Inflammatory macrophage (primary cell): ENCODE measurements around the gene ZFHX2.
A peak's percentile ranks its signal among the peaks of the same experiment; 100 is the strongest.
"Not testable (repeated sequence)": the region's sequence is repeated elsewhere in the genome, so short reads cannot be mapped to it uniquely, and the experiment has no call there.

Experiments used
- DNase-seq, 2 donors: peaks; one replicate each; pipeline ENCODE4 v3.0.0-alpha.2; 2020 to 2022
- total RNA-seq, 18 experiments: gene quantifications; one replicate each; lab custom pipeline; 2026; ENCODE audit warnings: mixed read lengths in 6 of 18, inconsistent platforms in 2 of 18; lab: John Stamatoyannopoulos, UW

The ZFHX2 gene
- total RNA-seq, result 0.13 to 4.1 (median 0.61) reads per million in 18 experiments

- peak; percentile 35 to 59 for DNase-seq
Observed at GRCh38 chr14:23551266-23552028, at the start of gene ZFHX2. TSS of gene ZFHX2 (minus strand) at chr14:23551765. CDS start at chr14:23535325, 16,440 bp downstream.

- no peak for DNase-seq
Observed at GRCh38 chr14:23600806-23601205, 49.2 kb upstream of the ZFHX2 start.

- DNase-seq, result no peak
Observed at GRCh38 chr14:23600322-23600707, 48.8 kb upstream of the ZFHX2 start.

DNA sequence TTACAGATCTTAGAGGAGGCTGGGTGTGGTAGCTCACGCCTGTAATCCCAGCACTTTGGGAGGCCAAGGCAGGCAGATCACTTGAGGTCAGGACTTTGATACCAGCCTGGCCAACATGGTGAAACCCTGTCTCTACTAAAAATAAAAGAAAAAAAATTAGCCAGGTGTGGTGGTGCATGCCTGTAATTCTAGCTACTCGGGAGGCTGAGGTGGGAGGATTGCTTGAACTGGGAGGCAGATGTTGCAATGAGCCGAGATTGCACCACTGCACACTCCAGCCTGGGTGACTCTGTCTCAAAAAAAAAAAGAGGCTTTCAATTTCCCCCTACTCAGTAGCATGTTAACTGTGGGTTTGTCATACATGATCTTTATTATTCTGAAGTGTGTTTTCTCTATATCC is 42.6 kb upstream of the ZFHX2 start:
- not testable (repeated sequence) for DNase-seq

DNA sequence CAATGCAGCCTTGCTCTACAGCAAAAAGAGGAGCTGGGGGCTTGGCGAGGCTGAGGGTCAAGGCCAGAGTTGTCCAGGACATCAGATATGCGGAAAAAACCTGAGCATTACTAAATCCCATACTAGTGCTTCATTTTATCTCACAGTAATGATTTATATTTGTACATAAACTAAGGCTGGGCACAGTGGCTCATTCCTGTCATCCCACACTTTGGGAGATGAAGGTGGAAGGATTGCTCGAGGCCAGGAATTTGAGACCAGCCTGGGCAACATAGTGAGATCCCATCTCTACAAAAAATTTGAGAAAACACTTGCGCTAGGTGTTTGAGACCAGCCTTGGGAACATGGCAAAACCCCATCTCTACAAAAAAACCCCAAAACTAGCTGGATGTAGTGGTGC is 38.6 kb upstream of the ZFHX2 start:
- no peak for DNase-seq

- no peak for DNase-seq
Observed at GRCh38 chr14:23589606-23590005, 38.0 kb upstream of the ZFHX2 start.

DNA sequence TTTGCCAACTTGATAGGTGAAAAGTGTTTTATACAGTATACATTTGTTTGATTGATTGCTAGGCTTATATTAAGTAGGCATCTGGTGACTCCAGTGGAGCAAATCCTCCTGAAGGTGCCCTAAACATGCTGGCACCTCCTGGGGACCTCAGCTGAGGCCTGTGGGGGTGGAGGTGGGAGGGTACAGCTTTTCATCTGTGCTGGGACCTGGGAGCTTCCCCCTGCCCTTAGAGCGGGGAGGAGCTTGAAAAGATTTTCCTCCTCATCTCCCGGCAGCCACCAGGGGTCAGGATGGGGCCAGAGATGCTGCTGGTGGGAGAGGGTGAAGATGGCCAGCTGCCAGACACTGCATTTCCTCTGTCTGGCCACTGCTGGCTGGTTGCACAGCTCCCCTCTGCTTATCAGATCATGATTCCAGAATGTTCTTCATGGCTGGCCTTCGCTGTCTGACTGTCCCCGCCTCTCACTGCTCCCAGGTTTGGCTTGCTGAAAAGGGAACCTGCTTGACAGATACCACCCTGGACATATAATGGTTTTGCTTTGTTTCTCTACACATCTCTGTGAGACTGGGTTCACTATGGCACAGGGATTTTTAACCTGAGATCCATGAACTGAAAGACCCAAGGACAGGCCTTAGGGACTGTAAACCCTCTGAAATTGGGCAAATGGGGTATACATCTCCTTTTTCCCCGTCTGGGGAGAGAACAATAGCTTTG is 37.5 kb upstream of the ZFHX2 start:
- DNase-seq, result peak; percentile 86 to 87

- DNase-seq, result not testable (repeated sequence)
Observed at GRCh38 chr14:23584527-23585203, 33.1 kb upstream of the ZFHX2 start.

- not testable (repeated sequence) for DNase-seq
Observed at GRCh38 chr14:23583761-23584526, 32.4 kb upstream of the ZFHX2 start.

GRCh38 chr14:23582906-23583760 is 31.6 kb upstream of the ZFHX2 start:
- DNase-seq, result no peak

GRCh38 chr14:23580948-23581281 is 29.4 kb upstream of the ZFHX2 start:
- no peak for DNase-seq

DNA sequence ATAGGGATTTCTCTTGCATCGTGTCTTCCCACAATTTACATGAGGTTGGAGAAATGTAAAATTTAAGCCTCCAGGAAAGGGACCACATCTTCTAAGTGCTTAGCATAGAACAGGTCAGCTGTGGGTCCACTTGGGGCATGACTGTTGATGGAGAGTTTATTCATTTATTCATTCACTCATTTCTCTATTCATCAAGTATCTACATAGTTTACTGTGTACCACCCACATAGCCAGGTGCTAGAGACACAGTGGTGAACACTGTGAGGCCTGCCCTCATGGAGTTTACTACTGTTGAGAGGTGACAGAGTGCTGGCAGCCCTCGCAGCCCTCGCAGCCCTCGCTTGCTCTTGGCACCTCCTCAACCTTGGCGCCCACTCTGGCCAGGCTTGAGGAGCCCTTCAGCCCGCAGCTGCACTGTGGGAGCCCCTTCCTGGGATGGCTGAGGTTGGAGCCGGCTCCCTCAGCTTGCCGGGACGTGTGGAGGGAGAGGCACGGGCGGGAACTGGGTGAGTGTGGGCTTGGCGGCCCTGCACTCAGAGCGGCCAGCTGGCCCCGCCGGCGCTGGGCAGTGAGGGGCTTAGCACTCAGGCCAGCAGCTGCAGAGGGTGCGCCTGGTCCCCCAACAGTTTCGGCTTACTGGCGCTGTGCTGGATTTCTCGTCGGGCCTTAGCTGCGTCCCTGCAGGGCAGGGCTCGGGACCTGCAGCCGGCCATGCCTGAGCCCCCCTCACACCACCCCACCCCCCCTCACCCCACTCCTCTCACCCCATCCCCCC is 28.8 kb upstream of the ZFHX2 start:
- no peak for DNase-seq

GRCh38 chr14:23579739-23580138 is 28.2 kb upstream of the ZFHX2 start:
- DNase-seq, result no peak

DNA sequence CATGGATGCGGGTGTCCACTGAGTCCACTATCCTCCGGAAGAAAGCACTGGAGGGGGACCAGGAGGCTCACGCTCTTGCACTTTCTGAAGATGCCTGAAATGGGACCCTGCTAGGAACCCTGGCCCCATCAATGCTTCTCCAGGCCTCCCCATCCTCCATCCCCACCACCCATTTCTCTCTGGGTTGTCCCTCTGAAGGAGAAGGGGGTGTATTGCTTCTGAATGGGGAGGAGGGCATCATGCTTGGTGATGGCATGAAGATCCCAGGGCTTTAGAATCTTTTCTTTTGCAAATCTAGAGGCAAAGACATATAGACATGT is 27.7 kb upstream of the ZFHX2 start:
- no peak for DNase-seq

GRCh38 chr14:23578560-23579310 is 27.2 kb upstream of the ZFHX2 start, which contains the start of gene JPH4:
TSS of gene JPH4 (minus strand) at chr14:23578790. CDS start at chr14:23577453, 1,337 bp downstream.
- DNase-seq, result no peak

DNA sequence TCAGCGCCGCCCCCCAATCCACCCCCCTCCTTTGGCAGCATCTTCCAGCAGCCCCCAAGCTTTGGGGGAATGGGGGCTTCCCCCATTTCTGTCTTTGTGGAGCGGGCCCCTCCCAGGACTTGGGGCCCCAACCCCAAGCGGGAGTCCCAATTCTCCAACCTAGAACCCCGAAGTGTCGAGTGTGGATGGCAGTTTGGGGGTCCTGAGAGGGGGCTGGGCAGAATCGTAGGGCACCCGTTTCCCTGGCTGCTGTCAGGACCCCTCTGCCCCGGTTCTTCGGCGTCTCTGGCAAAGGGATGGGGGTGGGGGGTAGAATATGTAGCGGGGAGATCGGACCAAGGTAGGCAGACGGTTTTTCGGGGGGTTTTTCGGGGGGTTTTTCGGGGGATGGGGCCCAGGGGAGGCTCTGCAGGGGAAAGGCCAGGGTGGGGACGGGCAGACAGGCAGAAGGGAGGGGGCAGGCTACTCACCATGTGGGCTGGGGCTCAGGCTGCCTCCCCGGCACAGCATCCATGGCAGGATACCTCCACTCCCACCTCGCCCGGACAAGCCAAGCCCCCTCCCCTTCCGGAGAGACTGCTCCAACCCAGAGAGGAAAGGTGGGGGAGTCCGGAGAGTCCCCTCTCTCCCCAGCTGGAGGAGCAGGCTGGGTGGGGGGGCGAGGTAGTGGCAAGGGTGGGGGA is 26.3 kb upstream of the ZFHX2 start:
- DNase-seq, result no peak

GRCh38 chr14:23577004-23577681 is 25.6 kb upstream of the ZFHX2 start:
- DNase-seq, result no peak

DNA sequence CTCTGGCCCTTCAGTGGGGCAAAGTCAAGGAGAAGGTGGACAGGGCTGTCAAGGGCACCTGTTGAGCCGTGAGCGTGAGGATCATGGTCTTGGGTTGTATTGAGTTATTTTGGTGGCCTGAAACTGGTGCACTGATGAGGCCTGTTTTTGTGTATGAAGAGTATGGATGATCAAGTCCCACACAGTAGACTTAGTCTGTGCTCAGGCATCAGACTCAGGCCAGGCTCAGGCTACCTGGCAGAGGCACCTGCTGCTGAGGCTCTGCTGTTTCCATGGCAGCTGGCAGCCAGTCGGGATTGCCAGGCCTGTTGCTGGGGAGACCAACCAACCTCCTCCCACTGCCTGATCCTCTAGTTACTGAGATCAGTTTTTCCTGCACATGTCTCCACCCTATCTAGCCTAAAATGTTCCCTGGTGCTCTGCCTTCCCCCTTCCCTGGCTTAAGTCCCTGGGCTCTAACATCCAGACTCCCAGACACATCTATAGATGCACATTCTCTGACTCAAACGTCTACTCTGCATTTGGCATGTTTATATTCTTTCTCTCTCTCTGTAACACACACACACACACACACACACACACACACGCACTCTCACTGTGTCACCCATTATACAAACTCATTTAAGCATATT is 21.9 kb upstream of the ZFHX2 start:
- DNase-seq, result no peak

DNA sequence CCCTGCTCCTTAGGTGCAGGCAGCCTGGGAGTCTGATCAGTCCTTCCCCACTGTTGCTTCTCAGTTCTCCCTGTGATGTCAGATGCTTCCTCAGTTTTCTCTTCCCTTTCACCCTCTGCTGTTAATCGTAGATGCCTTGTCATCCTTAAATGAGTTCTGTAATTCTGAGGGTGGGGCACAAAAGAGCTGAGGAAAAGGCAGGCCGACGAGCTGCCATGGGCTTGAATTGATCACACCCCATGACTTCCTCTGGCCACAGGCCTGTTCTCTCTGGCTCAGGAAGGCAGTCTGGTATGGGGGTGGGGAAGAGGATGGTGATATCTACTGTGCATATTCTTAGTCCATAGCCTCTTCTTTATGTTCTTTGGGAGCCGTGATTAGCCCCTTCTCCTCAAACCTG is 21.3 kb upstream of the ZFHX2 start:
- peak; percentile 66 to 88 for DNase-seq
